DOHH2 (cell line): ENCODE data around the gene GLYATL1.

ENCODE experiments used
- H3F3A ChIP-seq: fragments of 200-600 bp; sonication (generic), shearing (Covaris generic); 2 replicates; pipeline ENCODE4 v1.6.0; 2016; ENCODE audit warnings: antibody characterized with exemption, mild to moderate bottlenecking; ENCODE audit not compliant: control insufficient read depth, insufficient read depth
- H3K27ac ChIP-seq: fragments of 200-600 bp; sonication (generic); 2 replicates; pipeline ENCODE4 v1.5.1; 2014; ENCODE audit warnings: low read depth, mild to moderate bottlenecking, low read length, moderate library complexity
- H3K27me3 ChIP-seq: fragments of 200-600 bp; sonication (generic); 2 replicates; pipeline ENCODE4 v1.6.1; 2014; ENCODE audit warnings: mild to moderate bottlenecking, low read length, mixed read lengths; ENCODE audit not compliant: control insufficient read depth
- H3K36me3 ChIP-seq: fragments of 200-600 bp; sonication (generic); 2 replicates; pipeline ENCODE4 v1.6.1; 2014; ENCODE audit warnings: mild to moderate bottlenecking, low read length, moderate library complexity, mixed read lengths; ENCODE audit not compliant: control insufficient read depth
- H3K4me1 ChIP-seq: fragments of 200-600 bp; sonication (generic); 2 replicates; pipeline ENCODE4 v1.6.1; 2014; ENCODE audit warnings: mild to moderate bottlenecking, low read length, mixed read lengths; ENCODE audit not compliant: control insufficient read depth
- H3K4me2 ChIP-seq: fragments of 200-600 bp; sonication (generic); 2 replicates; pipeline ENCODE4 v1.6.0; 2014; ENCODE audit warnings: mild to moderate bottlenecking, low read length, moderate library complexity
- H3K4me3 ChIP-seq: fragments of 200-600 bp; sonication (generic); 2 replicates; pipeline ENCODE4 v1.5.1; 2014; ENCODE audit warnings: mild to moderate bottlenecking, low read length, mixed read lengths
- H3K79me2 ChIP-seq: fragments of 200-600 bp; sonication (generic); 2 replicates; pipeline ENCODE4 v1.6.1; 2014; ENCODE audit warnings: mild to moderate bottlenecking, low read length, mixed read lengths; ENCODE audit not compliant: control insufficient read depth
- H3K9me2 ChIP-seq: fragments of 200-600 bp; sonication (generic); replicated peaks from 2 replicates; pipeline ENCODE4 v1.6.1; 2014; ENCODE audit warnings: mild to moderate bottlenecking, low read length, mixed read lengths; ENCODE audit not compliant: control insufficient read depth
- H3K9me3 ChIP-seq: fragments of 200-600 bp; sonication (generic); 2 replicates; pipeline ENCODE4 v1.6.1; 2014; ENCODE audit warnings: antibody characterized with exemption, low read length, mixed read lengths; ENCODE audit not compliant: control insufficient read depth, insufficient read depth
- H4K20me1 ChIP-seq: fragments of 200-600 bp; sonication (generic); 2 replicates; pipeline ENCODE4 v1.6.0; 2014; ENCODE audit warnings: low read depth, mild to moderate bottlenecking, antibody characterized with exemption, low read length, moderate library complexity; ENCODE audit not compliant: control insufficient read depth, insufficient read depth
- CTCF ChIP-seq: fragments of 200-600 bp; sonication (generic); IDR thresholded peaks from one replicate; pipeline ENCODE4 v1.5.1; 2014; ENCODE audit warnings: antibody characterized with exemption, mild to moderate bottlenecking, low read depth, low read length; ENCODE audit not compliant: poor library complexity, severe bottlenecking
- EZH2phosphoT487 ChIP-seq: fragments of 200-600 bp; sonication (generic); IDR thresholded peaks from 2 replicates; pipeline ENCODE4 v1.6.1; 2017; ENCODE audit warnings: borderline replicate concordance, mild to moderate bottlenecking, antibody characterized with exemption, low read length, moderate library complexity, mixed read lengths

Gene GLYATL1

GRCh38 chr11:58926695-58927094 is 12.6 kb upstream of the GLYATL1 start:
- no peaks in the 10 kb centered on the region for H3K36me3 ChIP-seq
- H3K4me1 ChIP-seq: peaks cover 25% of the 10 kb centered on the region
- TF ChIP-seq CTCF (no peak), EZH2phosphoT487 (no peak)
- no peaks in the 10 kb centered on the region for H3F3A ChIP-seq
- no peaks in the 10 kb centered on the region for H3K9me3 ChIP-seq
- H4K20me1 ChIP-seq: no peaks in the 10 kb centered on the region
- no peaks in the 10 kb centered on the region for H3K27me3 ChIP-seq
- no peaks in the 10 kb centered on the region for H3K79me2 ChIP-seq
- no peaks in the 10 kb centered on the region for H3K9me2 ChIP-seq
- no peak overlapping the region for H3K4me2 ChIP-seq
- no peak overlapping the region for H3K27ac ChIP-seq
- no peak overlapping the region for H3K4me3 ChIP-seq

GRCh38 chr11:58927393-58928106 is 11.7 kb upstream of the GLYATL1 start:
- no peaks in the 10 kb centered on the region for H3K9me3 ChIP-seq
- peak overlapping the region; percentile 21; the same call in 1 of the 2 replicates for H3K4me3 ChIP-seq
- H3K79me2 ChIP-seq: no peaks in the 10 kb centered on the region
- peaks cover 25% of the 10 kb centered on the region for H3K4me1 ChIP-seq
- no peaks in the 10 kb centered on the region for H3K9me2 ChIP-seq
- H3K4me2 ChIP-seq: peak overlapping the region; percentile 49
- H3F3A ChIP-seq: no peaks in the 10 kb centered on the region
- H4K20me1 ChIP-seq: no peaks in the 10 kb centered on the region
- no peaks in the 10 kb centered on the region for H3K36me3 ChIP-seq
- no peak for TF ChIP-seq CTCF
- no peak for TF ChIP-seq EZH2phosphoT487
- no peaks in the 10 kb centered on the region for H3K27me3 ChIP-seq
- H3K27ac ChIP-seq: no peak overlapping the region

GRCh38 chr11:58928107-58928499 is 11.2 kb upstream of the GLYATL1 start:
- no peak for TF ChIP-seq CTCF
- no peak for TF ChIP-seq EZH2phosphoT487
- Histone ChIP-seq H3K4me2 (no peak overlapping the region), H3K27ac (no peak overlapping the region)

More at GRCh38 chr11:58928107-58928499, 11.2 kb upstream of the GLYATL1 start:
- Histone ChIP-seq H3F3A (no peaks in the 10 kb centered on the region), H3K4me1 (peaks cover 20% of the 10 kb centered on the region), H3K79me2 (no peaks in the 10 kb centered on the region), H3K4me3 (no peak overlapping the region; the same call in 1 of the 2 replicates), H3K9me2 (no peaks in the 10 kb centered on the region), H3K9me3 (no peaks in the 10 kb centered on the region), H4K20me1 (no peaks in the 10 kb centered on the region), H3K27me3 (no peaks in the 10 kb centered on the region), H3K36me3 (no peaks in the 10 kb centered on the region)
